Measurements from ENCODE around the gene GRXCR2.
"Not testable (repeated sequence)": the region's sequence is repeated elsewhere in the genome, so short reads cannot be mapped to it uniquely, and the experiment has no call there.

Gene GRXCR2

GRCh38 chr5:145887217-145887616 is 14.4 kb upstream of the GRXCR2 start:
- no peak for DNase-seq (ENCODE audit: low read depth in 3 of 3)

- no peak for DNase-seq (ENCODE audit: low read depth in 3 of 3)
Measured at GRCh38 chr5:145874765-145875164, 2.0 kb upstream of the GRXCR2 start.

DNA sequence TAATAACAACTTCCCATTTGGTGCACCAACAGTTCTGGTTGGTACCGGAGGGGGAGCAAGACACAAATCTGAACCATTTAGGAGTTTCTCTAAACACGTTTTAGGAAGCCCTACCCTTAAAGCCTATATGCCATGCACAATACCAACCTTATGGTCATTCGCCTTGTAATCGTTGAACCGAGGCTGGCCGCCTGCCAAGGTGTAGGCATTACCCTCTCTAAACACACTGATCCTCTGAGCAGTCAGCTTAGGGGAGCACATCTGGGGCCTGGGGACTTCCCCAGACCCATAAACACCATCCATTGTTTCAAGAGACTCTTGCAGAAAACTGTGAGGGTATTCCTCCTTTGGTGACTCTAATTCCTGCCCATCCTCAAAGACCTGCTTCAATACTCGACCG is 328 bp downstream of the GRXCR2 start:
- no peak for DNase-seq (ENCODE audit: low read depth in 3 of 3)

DNA sequence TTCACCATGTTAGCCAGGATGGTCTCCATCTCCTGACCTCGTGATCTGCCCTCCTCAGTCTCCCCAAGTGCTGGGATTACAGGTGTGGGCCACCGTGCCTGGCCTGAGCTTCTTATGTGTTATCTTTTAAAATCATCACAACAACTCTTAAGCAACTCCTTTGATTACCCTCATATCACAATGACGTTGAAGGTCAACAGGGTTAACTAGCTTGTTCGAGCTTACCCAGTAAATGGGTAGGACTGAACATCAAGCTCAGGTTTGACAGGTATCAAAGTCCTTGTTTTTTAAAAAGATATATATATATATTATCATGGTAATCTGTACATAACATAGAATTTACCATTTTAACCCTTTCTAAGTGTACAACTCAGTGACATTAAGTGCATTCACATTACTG is 3.1 kb downstream of the GRXCR2 start:
- no peak for DNase-seq (ENCODE audit: low read depth in 3 of 3)

GRCh38 chr5:145867806-145868205 is 5.0 kb downstream of the GRXCR2 start:
- no peak for DNase-seq (ENCODE audit: low read depth in 3 of 3)

DNA sequence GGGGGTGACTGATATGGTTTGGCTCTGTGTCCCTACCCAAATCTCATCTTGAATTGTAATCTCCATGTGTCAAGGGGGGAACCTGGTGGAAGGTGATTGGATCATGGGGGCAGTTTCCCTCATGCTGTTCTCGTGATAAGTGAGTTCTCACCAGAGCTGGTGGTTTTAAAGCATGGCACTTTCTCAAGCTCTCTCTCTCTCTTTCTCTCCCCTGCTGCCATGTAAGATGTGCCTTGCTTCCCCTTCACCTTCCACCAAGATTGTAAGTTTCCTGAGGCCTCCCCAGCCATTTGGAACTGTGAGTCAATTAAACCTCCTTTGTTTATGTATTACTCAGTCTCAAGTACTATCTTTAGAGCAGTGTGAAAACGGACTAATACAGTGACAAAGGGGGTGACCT is 8.4 kb downstream of the GRXCR2 start:
- not testable (repeated sequence) for DNase-seq (ENCODE audit: low read depth in 3 of 3)

DNA sequence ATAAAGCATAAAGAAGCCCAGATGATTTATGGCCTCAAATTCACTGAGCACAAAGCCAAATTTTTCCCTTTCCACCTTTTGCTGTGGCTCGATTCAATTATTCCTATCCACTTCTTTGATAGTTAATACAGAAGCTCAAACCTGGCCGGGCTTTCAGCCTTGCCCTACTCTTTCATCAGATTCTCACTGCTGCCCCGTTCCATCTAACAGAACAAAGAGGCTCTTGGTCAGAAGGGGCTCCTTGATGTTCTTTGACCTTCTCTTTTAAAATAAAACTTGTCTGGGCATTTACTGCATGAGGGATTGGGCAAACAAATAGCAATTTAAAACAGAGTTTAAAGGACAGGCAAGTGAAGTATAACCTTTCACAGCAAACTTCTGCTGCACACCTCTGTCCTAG is 9.8 kb downstream of the GRXCR2 start:
- DNase-seq (ENCODE audit: low read depth in 3 of 3): no peak

- no peak for DNase-seq (ENCODE audit: low read depth in 3 of 3)
Measured at GRCh38 chr5:145859897-145860296, 12.9 kb downstream of the GRXCR2 start.

GRCh38 chr5:145859453-145859852 is 13.4 kb downstream of the GRXCR2 start:
- no peak for DNase-seq (ENCODE audit: low read depth in 3 of 3)

DNA sequence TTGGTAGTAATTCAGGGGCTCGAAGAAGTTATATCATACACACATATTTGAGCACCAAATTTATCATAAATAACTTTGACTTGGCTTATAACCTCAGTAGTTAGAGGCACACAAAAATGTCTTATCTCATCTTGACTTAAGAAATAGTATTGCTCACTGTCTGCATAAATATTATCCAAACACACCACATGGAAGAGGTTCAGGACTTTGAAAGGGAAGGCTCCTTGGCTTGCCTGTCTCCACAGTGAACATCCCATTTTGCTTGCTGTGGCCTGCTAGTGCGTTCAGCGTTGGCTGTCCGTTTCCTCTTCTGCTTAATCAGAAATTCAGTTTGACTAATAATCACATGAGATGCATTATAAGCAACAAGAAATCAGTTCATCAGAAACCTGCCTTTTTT is 13.9 kb downstream of the GRXCR2 start:
- no peak for DNase-seq (ENCODE audit: low read depth in 3 of 3)

DNA sequence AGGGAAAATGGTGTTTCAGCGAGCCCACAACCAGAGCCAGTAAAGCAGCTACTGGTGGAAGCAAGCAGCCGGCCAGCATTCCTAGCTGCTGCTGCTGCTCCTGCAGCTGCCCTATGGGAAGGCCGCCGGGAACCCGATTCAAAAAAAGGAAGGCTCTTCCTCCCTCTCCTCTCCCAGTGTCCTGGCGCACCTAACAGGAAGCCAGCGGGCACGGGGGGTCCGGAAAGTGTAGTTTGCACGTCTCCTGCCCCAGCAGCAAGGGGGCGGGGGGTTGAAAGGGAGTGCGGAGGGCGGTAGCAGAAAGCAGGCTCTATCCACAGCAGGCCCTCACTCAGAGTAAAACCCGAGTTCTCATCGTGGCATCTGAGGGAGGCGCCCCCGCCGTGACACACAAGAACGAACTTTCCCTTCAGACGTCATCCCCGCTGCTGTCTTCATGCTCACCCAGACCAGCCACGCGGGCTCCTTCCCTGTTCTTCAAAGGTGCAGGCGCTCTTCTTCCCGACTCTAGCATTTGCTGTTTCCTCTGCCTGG is 16.5 kb downstream of the GRXCR2 start:
- DNase-seq (ENCODE audit: low read depth in 3 of 3): peak in 1 of 3 experiments; percentile 19

- DNase-seq (ENCODE audit: low read depth in 3 of 3): no peak
Measured at GRCh38 chr5:145855763-145856267, 17.0 kb downstream of the GRXCR2 start.

DNA sequence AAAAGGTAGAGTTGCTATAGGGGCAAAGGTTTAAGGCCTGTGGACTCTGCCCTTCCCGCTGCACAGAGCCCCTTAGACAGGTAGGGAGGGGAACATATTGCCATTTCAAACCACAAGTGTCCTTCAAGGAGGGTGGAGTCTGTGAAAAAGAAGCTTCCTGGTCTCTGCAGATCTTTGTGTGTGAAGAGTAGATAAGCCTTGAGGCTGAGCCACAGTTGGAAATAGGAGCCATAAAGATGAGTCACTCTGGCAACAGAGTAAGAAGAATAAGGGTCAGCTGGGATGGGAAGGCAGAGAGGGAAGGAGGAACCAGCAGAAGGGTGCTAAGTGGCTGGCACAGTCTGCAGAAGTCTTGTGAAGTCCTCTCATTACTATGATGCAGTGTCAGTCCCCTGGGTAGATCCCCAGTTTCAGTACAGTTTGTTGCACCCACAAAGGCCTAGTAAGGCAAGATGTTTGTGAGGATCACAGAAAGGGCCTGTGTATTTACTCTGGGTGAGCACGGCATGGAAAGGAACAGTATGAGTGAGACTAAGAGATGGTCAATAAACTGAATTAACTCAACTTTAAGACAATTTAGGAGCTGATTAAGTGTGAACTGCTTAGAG is 18.1 kb downstream of the GRXCR2 start:
- no peak for DNase-seq (ENCODE audit: low read depth in 3 of 3)

- DNase-seq (ENCODE audit: low read depth in 3 of 3): no peak
Measured at GRCh38 chr5:145853781-145854376, 18.9 kb downstream of the GRXCR2 start.

- no peak for DNase-seq (ENCODE audit: low read depth in 3 of 3)
Measured at GRCh38 chr5:145852990-145853389, 19.8 kb downstream of the GRXCR2 start.

- DNase-seq (ENCODE audit: low read depth in 3 of 3): no peak
Measured at GRCh38 chr5:145848854-145849253, 24.0 kb downstream of the GRXCR2 start.

GRCh38 chr5:145847499-145848497 is 25.0 kb downstream of the GRXCR2 start:
- no peak for DNase-seq (ENCODE audit: low read depth in 3 of 3)

GRCh38 chr5:145846081-145846480 is 26.7 kb downstream of the GRXCR2 start:
- DNase-seq (ENCODE audit: low read depth in 3 of 3): no peak

DNA sequence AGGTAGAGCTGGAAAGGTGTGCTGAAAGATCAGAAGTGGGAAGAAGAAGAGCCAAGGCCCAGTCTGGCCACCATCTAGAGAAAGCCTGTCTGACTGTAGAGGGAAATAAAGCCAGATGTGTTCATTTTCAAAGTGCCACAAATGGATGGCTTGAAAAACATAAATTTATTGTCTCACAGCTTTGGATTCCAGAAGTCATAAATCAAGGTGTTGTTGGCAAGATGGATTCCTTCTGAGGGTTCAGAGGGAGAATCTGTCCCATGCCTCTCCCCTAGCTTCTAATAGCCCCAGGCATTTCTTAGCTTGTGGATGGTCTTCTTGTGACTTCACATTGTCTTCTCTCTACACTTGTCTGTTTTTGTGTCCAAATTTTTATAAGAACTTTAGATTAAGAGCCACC is 31.5 kb downstream of the GRXCR2 start:
- DNase-seq (ENCODE audit: low read depth in 3 of 3): no peak

- no peak for DNase-seq (ENCODE audit: low read depth in 3 of 3)
Measured at GRCh38 chr5:145840458-145841132, 32.2 kb downstream of the GRXCR2 start.

- no peak for DNase-seq (ENCODE audit: low read depth in 3 of 3)
Measured at GRCh38 chr5:145838276-145838675, 34.5 kb downstream of the GRXCR2 start.

DNA sequence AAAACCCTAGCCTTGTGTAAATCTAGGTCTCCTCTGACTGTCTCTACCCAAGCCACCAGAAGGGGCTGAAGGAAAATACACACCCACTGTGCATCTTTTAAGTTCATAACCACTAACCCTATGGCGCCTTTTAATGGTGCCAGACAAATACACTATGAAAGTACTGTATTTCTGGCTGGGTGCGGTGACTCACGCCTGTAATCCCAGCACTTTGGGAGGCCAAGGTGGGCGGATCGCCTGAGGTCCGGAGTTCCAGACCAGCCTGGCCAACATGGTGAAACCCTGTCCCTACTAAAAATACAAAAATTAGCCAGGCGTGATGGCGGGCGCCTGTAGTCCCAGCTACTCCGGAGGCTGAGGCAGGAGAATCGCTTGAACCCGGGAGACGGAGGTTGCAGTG is 36.6 kb downstream of the GRXCR2 start:
- DNase-seq (ENCODE audit: low read depth in 3 of 3): not testable (repeated sequence)
